HG02763 (cell line): ENCODE measurements around the gene NLGN4Y.

Experiments used
- ATAC-seq: cut with Tn5 transposase; IDR thresholded peaks from one replicate; pipeline ENCODE4 v1.9.1; 2021; ENCODE audit warnings: mild to moderate bottlenecking, moderate library complexity; ENCODE audit not compliant: unreplicated experiment

The NLGN4Y gene

DNA sequence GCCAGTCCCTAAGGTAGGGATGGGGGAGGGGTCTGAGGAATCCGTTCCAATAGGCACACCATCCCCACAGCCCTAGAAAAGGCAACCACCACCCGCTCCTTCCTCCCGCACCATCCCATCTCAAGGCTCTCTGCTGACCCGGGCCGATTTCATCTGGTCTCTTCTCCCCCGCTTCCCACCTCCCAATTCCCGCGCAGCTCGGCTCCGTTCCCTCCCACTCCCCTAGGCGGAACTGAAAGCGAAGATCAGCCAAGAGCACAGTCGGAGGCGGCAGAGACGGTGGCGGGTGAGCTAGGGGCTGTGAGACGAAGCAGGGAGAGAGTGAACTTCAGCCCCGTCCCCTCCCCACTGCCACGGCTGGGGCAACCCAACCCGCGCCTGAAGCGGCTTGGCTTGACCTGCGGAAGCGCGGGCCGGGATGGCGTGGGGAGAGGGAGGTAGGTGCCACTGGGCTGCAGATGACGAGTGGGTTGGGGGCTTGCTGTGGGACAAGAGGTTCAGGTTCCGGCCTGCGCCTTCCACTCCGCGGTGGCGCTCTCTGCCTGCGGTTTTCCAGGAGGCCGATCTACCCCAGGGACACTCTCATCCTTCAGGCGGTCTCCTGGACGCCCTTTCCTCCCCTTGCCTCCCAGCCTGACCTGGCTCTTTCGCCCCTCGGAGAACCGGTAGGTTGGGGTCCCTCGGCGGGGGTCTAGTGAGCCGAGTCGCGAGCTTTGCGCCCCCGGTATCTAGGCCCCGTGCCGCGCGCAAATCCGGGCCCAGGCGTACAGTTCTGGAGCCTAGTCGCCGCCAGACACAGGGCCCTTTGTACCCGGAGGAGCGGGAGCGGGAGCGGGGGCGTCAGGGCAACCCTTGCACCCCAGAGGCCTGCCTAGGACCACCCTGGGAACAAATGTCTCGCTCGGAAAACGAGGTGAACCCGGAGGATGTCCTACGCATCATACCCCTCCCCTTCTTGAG lies at the start of gene NLGN4Y:
Gene NLGN4Y (plus strand): TSS at position 258 of the 960 bp plus-strand sequence. CDS start 97,591 bp downstream, outside the sequence.
- ATAC-seq: no peak

DNA sequence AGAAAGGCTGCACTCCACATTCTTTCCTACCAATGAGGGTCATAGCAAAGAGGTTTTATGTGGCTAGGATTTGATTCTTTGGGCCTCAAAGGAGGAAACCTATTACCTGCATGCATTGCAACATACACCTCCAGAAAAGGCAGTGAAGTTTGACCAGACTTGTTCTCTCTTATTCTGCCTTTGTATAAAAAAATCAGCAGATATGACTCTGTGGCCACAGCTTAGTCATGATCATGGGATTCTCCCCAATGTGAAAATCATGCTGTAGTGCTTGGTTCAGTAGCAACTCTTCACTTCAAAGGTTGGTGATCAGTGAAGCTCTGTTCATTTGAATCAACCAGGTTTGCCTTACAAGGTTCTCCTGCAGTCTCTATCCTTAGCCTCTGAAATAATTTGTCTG lies 38.4 kb upstream of the NLGN4Y start:
- ATAC-seq: no peak

DNA sequence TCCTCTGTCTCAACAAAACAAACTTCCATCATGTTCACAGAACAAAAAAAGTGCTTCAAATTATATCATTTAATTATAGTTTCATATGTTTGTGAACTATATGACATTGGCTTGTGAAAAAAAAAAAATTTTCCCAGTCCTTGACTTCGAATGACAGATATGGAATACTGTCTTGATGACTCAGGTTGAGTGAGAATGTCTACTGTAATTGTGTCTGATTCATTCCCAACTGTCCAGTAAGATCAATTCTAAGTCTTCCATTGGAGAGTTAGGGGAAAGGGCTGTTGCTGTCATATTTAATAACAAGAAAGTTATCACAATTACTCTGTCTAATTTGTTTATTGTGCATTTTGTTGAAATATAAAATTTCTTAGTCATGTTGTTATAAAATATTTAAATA lies 34.1 kb upstream of the NLGN4Y start:
- no peak for ATAC-seq

DNA sequence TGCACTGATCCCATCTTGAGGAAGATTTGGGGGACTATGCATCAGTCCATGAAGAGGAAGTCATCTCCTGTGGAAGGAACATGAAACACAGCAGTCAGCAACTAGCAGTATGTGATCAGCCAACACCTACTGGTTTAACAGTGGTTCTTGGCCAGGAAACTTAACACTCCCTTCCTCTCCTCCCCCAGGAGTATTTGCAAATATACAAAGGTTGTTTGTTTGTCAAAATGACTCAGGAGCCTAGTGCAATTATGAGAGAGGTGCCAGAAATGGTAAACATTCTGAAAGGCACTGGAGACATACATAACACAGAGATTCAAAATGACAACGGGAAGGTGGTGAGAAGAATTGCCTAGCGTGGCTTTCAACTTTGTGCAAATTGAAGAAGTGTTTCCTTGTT lies 26.3 kb upstream of the NLGN4Y start:
- ATAC-seq: no peak

DNA sequence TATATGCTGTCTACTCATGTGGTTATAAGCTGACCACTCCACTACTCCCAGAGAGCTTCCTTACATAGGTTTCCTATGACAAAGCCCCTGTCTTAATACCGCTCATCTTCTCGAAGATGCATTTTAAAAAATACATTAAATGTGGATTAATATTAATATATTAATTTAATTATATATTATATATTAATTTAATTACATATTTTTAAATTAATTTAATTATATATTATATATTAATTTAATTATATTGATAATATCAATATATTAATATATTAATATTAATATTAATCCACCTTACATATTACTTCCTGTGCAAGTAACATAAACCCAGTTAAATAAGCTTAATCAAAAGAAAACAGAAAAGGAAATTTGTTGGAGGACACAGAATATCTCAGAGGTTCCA lies 19.7 kb upstream of the NLGN4Y start:
- no peak for ATAC-seq

DNA sequence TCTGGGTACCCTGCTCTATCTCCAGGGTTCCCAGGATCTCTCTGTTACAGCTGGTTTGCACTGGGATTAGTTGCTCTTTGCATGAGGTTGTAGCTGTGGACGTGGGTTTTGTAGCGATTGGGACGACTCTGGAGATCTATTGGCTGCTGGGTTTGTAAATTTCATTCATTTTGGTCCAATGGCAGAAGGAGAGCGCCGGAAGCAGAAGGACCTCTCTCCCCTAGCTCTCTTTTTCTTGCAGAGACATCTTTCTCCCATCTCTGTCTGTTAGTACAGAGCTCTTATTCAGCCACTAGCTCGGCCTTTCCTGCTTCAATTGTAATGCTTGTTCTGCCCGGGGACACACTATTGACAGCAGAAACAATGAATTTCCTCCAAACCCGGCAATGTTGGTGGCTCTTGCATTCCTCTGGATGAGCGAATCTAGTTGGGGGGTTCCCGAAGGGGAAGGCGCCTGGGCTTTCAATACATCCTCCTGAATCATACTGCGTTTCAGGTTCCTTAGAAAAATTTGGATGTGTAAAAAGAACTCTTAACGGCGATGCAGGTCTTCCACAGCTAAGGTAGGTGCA lies 1.9 kb upstream of the NLGN4Y start:
- no peak for ATAC-seq

DNA sequence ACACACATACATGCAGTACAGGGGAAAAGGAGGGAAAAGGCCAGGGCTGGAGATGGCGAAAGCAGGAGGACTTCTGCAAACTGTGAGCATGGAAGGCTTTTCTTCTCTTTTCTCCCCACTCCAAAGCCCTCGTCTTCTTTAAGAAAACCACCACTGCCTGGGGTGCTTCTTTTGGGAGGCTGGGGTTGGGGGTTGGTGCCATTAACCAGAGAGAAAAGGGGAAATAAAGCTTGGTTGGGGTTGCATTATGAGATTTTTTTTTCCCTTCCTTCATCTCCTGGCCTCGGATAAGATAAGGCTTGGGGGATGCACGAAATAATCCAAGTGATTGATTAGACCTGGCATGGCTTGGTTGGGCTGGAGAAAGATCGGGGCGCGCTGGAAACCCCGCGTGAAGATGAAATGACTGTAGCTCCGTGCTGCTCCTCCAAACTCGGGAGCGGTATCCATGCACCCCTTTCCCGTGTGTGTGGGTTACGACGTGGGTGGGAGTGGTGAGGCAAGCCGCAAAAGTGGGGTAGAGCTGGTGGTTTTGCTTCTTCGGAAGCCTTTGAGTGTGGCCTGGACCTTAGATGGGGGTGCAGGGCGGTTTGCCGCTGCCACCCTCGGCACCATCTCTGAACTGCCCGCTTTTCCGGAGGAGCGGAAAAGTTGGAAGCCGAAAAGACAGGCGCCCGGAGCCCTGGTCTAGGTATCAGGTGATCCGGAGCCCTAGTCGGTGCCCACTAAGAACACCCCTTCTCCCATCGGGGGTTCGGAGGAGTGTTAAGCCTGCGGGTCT lies 648 bp upstream of the NLGN4Y start:
- ATAC-seq: no peak

DNA sequence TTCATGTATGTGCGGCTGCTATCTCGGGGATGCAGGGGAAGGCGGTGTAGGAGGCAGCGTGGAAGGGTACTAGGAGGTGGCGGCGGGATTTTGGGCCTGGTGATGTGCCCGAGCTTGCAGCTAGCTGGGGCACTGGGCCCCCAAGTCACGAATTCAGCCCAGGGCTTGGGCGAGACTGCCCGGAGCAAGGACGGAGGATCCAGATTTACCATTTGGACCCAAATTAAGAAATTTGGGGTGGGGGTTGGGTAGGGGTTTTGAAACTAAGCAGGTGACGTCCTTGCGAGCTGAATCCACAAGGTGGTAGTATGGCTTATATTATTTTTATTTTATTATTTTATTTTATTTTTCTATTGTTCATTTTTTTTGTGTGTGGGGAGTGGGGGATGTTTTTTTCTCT lies 986 bp downstream of the NLGN4Y start:
- ATAC-seq: no peak

DNA sequence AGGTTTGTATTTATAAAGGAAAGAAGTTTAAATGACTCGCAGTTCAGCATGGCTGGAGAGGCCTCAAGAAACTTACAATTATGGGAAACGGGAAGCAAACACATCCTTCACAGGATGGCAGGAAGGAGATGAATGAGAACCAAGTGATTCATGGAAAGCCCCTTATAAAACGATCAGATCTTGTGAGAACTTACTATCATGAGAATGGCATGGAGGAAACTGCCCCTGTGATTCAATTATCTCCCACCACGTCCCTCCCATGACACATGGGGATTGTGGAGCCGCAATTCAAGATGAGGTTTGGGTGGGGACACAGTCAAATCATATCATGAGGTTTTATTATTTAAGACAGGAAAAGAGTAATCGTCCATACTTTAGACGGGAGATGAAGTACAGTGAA lies 4.0 kb downstream of the NLGN4Y start:
- ATAC-seq: no peak

DNA sequence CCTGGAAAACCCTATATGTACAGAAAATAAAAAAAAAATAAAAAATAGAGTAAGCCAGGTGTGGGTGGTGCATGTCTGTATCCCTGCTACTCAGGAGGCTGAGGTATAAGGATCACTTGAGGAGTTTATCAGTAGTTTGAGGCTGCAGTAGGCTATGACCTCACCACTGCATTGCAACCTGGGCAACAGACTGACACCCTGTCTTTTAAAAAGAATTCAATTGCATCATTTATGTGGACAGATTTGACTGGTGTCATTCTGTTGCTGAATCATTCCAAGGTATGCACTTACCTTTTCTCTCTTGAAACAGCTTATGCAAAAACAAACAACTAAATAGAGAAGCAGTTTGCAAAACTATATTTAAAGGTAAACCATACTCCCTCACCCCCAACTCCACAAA lies 12.4 kb downstream of the NLGN4Y start:
- ATAC-seq: no peak

DNA sequence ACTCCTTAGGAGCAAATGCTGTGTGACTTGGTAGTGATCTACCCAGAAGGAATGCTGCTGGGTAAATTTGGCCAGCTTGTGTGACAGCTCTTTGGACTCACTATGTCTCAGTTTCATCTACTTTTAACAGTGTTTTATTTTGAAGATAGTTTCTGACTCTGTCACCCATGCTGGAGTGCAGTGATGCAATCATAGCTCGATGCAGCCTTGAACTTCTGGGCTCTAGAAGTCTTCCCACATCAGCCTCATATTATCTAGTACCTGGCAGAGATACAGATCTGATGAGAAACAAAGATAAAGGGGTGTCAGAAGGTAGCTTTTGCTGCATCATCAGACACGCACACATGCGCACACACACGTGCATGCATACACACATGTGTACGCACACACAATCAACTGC lies 19.2 kb downstream of the NLGN4Y start:
- no peak for ATAC-seq

DNA sequence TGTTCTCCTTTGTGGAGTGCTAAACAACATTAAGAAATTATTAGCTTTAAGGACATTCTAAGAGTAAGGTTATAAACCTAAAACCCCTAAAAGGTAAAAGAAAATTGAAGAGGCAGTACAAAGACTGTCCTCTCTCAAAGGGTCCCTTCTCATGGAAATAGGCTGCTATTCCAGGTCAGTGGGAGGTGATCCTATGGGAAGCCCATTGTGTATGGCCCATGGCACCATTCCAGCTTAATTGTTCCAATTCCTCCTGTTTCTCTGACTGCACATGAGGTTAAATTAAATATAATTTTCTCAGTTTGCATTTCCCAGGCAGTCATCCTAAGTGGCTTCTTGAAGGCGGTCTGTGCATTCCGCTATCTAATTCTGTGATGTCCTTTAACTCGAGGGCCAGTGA lies 57.0 kb downstream of the NLGN4Y start:
- no peak for ATAC-seq

DNA sequence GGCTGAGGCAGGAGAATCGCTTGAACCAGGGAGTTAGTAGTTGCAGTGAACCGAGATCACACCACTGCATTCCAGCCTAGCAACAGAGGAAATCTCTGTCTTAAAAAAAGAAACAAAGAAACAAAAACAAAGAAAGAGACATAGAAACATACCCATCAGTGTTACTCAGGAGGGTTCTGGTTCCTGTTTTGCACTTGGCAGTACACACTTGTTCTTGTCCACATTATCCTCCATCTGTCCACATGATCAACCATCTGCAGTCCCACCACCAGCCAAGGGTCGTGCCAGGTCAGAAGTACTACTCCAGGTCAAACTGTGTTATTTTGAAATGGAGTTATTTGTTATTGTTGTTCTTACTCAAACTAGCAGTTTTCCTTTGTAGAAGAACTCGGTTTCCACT lies 62.4 kb downstream of the NLGN4Y start:
- no peak for ATAC-seq

DNA sequence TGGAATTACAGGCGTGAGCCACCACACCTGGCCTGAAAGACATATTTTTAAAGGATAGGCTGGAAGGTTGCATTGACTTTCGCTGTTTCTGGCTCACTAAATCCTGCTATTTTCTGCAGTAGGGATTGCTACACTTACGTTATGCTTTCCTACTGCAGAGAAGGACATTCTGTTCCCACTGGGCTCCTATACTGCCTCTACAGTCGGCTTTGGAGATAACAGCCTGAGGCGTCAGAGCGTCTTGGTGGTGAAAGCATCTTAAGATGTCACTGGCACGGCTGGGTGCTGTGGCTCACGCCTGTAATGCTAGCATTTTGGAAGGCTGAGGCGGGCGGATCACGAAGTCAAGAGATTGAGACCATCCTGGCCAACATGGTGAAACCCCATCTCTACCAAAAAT lies 77.0 kb downstream of the NLGN4Y start:
- no peak for ATAC-seq

DNA sequence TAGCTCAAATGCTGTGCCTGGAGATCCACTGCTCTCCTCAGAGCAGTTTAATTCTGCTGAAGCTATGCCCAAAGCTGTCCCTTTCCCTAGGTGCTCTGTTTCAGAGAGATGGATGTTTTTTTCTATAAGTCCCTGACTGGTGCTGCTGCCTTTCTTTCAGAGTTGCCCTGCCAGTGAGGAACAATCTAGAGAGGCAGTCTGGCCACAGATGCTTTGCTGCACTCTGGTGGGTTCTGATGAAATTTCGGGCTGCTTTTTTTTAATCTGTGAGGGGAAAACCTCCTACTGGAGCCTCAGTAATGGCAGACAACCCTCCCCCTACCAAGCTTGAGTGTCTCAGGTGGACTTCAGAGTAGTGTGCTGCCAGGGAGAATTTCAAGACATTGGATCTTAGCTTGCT lies 93.3 kb downstream of the NLGN4Y start:
- ATAC-seq: no peak

DNA sequence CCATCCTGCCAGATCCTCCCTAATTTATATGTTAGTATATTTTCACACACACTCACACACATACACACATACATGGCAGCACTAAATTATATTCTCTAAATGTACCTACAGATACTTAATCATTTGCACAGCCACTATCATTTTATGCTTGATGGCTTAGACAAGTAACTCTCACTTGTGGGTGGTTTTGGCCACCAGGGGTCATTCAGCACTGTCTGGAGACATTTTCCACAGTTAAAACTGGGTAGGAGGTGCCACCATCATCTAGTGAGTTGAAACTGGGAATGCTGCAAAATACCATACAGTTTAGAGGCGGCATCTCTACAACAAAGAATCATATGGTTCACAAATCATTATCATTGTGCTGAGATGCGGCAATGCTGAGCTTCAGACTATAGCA lies 94.2 kb downstream of the NLGN4Y start:
- no peak for ATAC-seq

DNA sequence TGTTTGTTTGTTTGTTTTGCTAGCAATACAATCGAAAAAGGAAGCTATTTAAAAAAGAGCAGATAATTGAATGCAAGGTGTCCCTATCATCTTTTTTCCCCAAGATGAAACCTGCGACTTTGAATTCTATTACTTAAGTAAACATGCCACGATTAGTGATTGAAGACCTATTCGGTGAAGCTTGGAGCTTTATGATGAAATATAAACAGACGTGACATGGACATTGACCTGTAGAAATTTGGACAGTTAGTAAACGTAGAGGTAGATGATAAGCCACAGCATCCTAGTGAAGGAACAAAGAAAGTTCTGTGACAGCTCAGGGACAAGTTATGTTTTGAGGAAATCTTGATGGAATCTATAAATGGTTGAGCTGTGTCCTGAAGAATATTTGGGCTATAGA lies 103.9 kb downstream of the NLGN4Y start:
- ATAC-seq: no peak

DNA sequence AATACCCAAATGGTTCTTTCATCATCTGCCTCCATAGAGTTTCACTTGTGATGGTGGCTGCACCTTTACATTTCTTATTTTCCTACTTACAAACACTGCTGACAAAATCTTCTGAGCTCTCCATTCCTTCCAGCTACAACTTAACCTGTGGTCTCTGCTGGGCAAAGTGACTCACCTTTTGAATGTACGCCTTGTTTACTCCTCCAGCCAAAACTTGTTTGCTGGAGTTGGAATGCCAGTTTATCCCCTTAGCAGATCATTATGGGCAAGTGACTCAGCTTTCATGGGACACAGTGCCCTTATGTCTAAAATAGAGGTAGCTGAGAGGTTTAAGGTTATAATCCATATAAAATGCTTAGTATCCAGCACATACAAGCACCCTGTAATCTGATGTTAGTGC lies 107.3 kb downstream of the NLGN4Y start:
- no peak for ATAC-seq

DNA sequence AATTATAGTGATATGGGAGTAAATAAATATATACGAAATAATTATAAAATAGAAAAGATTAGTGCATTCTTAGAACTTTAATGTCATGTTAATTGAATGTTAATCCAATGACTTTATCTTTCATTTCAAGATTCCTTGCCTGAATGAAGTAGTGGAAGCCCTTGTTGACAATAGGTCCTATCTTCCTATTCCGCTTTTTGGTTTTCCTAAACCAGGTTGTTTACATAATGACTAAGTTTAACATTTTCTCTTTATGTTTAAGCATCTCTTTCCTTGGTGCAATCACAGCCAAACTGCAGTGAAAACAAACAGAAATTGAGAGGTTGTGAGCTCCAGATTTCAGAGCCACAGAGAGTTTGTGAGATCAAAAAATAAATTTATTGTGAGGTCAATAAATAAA lies 109.4 kb downstream of the NLGN4Y start:
- ATAC-seq: no peak

DNA sequence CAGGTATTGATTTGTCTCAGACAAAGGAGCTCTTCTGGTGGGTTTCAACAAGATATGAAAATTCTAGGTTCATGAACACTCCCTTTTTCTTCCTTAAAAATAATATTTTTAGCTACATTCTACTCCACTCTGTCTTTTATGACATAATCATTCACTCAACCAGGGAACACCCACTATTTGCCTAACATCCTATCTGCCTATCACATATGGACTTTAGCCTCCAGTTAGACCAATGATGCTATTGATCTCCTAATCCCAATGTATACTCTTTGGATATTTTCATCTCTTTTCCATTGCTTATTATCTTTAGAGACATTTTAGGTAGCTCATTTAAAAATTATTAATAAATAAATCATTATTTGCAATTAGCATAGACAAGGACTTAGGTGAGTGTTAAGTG lies 110.6 kb downstream of the NLGN4Y start:
- ATAC-seq: no peak

DNA sequence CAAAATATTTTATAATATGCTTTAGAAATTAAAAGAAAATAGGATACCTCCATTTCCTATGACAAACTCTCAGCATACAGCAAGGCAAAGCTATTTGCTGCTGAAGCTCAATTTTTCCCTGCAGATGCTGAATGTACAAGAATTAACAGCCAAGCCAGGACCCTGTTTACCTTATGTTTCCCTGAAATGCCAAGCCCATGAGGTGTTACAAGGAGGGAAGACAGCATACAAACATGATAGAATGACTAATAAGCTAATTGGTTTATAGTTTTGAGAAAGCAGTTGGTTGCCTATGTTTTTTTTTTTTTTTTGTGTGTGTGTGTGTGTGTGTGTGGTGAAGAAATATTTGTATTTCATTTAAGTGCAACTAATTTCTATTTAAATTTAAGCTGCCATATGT lies 113.2 kb downstream of the NLGN4Y start:
- ATAC-seq: no peak

DNA sequence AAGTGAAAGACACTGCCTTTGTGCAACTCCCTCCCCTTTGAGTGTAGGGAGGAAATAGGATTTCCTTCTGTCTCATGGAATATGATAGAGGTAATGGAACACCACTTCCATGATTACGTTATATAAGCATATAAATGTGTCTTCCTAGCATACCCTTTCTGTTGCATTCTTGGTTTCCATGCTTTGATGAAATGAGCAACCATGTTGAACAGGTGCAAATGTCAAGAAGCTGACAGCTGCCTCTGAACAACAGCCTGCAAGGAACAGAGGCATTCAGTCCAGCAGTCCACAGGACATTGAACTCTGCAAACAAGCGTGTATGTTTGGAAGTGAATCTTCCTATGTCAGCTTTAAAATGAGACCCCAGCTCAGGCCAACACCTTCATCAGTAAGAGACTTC lies 117.5 kb downstream of the NLGN4Y start:
- no peak for ATAC-seq
